GM12872 (cell line): Measurements from ENCODE around the gene SIGLECL1.

Experiments used
- CTCF ChIP-seq: IDR thresholded peaks from 3 replicates; pipeline ENCODE4 v1.5.1; 2011; ENCODE audit warnings: low read depth, mild to moderate bottlenecking, low read length, moderate library complexity; ENCODE audit not compliant: insufficient read depth

SIGLECL1 gene

DNA sequence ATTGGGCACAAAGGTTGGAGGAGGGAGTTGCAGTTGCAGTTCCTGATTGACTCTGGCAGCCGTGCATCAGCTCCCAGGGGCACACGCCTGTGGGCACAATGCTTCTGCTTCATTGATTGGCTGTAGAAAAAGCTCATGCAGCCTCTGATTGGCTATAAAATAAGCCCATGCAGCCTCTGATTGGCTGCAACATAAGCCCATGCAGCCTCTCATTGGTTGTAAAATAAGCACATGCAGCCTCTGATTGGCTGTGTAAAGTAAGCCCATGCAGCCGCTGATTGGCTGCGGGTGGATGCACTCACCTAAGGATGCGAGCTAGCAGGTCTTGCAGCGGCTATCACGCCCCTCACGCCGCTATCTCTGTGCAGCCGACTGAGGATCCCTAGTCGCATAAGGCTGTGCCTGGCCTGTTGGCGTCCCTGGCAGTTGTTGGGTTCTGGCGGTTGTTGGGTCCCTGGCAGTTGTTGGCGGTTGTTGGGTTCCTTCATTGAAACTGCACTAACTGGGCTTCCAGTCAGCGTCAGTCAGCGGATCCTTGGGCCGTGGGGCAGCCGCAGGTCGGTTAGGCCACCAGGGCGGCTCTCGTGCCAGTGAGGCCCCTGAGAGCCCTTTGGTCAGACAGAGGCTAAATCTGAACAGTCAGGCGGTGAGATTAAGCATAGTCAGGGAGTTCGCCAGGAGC, at the start of gene SIGLECL1:
Gene SIGLECL1, plus strand, starts transcription at position 295 of the 682 bp plus-strand sequence. CDS start 12,993 bp downstream, outside the sequence.
- no peak for TF ChIP-seq CTCF

DNA sequence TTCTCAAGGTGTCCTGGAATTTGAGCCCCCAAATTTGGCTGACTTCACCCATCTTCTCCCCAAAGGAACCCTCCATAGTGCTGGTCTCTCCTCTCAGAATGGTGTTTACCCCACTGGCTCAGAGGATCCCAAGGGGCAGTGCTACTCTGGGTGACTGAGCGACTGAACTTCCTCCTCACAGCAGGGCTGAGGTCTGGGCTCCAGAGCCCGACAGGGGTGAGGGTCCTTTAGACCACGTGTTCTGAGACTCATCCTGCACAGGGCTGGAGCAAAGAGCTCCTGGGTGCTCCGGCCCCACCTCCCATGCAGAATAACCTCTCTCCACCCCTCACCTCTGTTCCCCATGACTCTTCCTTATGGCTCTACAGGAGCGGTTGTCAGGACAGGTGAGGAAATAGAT, 49.2 kb upstream of the SIGLECL1 start:
- TF ChIP-seq CTCF = no peak

DNA sequence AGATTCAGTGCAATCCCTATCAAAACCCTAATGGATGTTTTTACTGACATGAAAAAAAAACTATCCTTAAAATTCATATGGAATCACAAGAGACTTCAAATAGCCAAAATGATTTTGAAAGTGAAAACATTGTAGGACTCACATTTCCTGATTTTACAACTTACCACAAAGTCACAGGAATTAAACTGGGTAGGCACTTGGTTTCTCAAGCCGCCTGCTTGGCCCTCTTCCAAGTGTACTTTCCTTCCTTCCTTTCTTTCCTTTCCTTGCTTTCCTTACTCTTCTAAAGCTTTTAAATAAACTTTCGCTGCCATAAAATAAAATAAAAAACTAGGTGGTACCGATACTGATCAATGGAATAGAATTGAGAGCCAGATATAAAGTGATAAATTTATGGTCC, 47.0 kb upstream of the SIGLECL1 start:
- TF ChIP-seq CTCF = no peak

- TF ChIP-seq CTCF = no peak
Measured at GRCh38 chr19:51204321-51204720, 46.6 kb upstream of the SIGLECL1 start.

GRCh38 chr19:51207747-51208146, 43.1 kb upstream of the SIGLECL1 start:
- no peak for TF ChIP-seq CTCF

DNA sequence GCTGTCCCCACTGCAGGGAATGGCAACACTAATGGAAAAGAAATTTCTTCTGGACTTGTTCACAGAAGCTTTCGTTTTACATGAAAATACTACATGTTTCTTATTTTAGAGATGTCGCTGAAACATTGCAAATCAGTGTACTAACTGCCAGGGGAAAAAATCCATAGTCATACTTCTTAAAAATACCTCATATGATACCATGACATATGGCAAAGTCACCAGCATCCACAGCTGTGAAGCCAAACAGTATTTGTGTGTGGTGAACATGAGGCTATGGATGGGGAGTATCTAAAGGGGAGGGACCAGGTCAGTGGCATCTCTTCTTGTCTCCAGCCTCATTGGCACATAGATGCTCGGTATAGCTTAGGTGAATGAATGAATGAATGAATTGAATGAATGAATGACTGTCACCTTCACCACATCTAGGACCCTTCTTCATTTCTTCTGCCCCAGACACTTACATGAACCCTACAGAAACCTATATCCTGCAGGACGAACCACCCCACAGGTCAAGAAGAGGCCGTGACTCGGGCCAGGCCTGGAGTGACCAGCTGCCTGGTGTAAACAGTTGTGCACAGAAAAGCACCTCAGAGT, 40.6 kb upstream of the SIGLECL1 start:
- TF ChIP-seq CTCF = no peak

DNA sequence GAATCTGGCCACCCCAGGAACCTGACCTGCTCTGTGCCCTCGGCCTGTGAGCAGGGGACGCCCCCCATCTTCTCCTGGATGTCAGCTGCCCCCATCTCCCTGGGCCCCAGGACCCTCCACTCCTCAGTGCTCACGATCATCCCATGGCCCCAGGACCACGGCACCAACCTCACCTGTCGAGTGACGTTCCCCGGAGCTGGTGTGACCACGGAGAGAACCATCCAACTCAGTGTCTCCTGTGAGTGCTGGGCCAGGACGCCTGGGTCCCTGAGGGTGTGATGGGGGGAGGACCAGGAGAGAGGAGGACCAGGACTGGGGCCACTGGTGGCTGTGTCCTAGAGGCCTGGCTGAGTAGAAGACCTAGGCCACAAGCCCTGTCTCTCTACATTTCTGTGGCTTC, 39.0 kb upstream of the SIGLECL1 start:
- no peak for TF ChIP-seq CTCF
